ENCODE measurements around the gene HNRNPC. TPM values are rescaled to one million over a fixed set of nuclear protein-coding genes. Genes with fewer than 3 reads are reported as not detected.
"Not testable (repeated sequence)": the region's sequence is repeated elsewhere in the genome, so short reads cannot be mapped to it uniquely, and the experiment has no call there.

HNRNPC gene
- total RNA-seq, 1 donor, result 671 TPM

- TF ChIP-seq, protein P1, sequence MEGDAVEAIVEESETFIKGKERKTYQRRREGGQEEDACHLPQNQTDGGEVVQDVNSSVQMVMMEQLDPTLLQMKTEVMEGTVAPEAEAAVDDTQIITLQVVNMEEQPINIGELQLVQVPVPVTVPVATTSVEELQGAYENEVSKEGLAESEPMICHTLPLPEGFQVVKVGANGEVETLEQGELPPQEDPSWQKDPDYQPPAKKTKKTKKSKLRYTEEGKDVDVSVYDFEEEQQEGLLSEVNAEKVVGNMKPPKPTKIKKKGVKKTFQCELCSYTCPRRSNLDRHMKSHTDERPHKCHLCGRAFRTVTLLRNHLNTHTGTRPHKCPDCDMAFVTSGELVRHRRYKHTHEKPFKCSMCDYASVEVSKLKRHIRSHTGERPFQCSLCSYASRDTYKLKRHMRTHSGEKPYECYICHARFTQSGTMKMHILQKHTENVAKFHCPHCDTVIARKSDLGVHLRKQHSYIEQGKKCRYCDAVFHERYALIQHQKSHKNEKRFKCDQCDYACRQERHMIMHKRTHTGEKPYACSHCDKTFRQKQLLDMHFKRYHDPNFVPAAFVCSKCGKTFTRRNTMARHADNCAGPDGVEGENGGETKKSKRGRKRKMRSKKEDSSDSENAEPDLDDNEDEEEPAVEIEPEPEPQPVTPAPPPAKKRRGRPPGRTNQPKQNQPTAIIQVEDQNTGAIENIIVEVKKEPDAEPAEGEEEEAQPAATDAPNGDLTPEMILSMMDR (IDR thresholded peaks at IDR 0.05; ENCODE audit: insufficient read depth, low read depth, low read length), result no peak
- H3K4me3 ChIP-seq (ENCODE audit: low read depth, low read length), result no peak overlapping the region
- DNase-seq (ENCODE audit: low read depth), result no peak
Measured at GRCh38 chr14:21220874-21221477, 48.3 kb downstream of the HNRNPC start.

DNA sequence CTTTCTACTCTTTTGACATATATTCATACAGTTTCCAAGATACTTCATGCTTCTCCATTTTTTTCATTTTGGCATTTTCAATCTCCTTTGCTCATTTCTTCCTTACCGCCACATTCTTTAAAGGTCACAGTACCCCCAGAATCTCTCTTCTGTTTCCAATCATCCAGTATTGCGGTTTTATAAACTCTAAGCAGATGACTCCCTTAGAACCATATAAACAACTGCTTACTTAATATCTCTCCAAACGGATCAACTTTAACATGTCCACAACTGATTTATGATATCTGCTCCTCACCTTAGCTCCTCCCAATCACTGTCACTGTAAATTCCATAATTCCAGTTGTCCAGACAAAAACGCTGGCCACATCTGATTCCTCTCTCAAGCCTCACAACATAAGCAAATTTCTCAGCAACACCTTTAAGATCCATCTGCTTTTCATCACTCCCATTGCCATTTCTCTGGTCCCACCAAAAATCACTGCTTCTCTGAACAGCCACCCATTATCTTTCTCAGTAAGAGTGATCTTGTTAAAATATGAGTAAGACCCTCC, 49.6 kb downstream of the HNRNPC start:
- TF ChIP-seq, protein P1 (IDR thresholded peaks at IDR 0.05; ENCODE audit: insufficient read depth, low read depth, low read length), result no peak
- DNase-seq (ENCODE audit: low read depth), result peak; percentile 43

DNA sequence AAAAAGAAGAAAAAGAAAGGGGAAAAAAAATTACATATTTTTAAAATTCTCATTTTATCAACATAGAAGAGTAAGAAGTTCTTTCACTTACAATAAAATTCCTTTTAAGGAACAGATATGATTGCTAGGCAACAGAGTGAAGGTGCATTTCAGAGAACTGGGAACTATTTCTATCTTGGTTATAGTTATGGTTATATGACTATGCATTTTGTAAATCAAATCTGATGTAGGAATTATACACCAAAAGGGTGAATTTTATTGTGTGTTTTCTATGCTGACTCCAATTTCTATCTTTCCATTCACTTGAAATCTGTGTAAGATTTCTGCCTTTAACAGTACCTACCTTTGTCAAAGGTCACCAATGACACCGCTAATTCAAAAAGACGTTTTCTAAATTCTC, 50.1 kb downstream of the HNRNPC start:
- TF ChIP-seq, protein P1 (IDR thresholded peaks at IDR 0.05; ENCODE audit: insufficient read depth, low read depth, low read length), result no peak
- no peak overlapping the region for H3K4me3 ChIP-seq (ENCODE audit: low read depth, low read length)
- no peak for DNase-seq (ENCODE audit: low read depth)

More for the DNA sequence above, 49.6 kb downstream of the HNRNPC start:
- no peak overlapping the region for H3K4me3 ChIP-seq (ENCODE audit: low read depth, low read length)

DNA sequence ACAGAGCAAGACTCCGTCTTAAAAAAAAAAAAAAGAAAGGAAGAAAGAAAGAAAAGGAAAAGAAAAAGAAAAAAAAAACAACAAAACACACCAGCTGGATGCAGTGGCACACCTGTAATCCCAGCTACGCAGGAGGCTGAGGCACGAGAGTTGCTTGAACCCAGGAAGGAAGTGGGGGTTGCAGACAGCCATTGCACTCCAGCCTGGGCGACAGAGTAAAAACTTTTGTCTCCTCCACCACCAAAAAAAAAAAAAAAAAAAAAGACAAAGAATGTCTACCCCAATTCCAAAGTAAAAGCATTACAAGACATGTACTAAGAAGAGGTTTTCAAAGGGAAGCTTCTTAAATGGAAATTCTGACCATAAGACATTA, 53.4 kb downstream of the HNRNPC start:
- no peak for DNase-seq (ENCODE audit: low read depth)
- H3K4me3 ChIP-seq (ENCODE audit: low read depth, low read length), result no peak overlapping the region
- TF ChIP-seq, protein P1 (IDR thresholded peaks at IDR 0.05; ENCODE audit: insufficient read depth, low read depth, low read length), result no peak

DNA sequence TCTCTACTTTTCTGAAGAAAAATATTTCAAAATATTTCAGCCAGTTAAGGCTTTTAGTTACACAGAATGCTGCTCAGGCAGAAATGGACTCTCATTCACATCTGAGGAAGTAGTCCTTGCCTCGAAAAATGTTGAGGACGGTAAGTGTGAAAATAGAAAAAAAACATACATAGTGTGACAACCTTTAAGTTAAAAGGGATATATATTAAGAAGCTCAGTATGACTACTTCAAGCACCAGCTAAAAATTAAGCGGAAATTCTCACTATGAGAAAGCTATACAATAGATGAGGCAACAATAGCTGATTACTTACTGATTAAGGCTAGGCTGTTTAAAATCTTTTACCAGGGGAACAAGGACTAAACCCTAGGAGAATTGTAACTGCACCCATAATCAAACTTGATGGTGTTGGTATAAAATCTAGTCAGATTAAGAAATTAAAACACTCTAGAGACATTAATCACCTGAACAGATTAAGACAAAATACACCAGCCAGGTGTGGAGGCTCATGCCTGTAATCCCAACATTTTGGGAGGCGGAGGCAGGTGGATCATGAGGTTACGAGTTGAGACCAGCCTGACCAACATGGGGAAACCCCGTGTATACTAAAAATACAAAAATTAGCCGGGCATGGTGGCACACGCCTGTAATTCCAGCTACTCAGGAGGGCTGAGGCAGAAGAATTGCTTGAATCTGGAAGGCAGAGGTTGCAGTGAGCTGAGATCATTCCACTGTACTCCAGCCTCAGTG, 53.9 kb downstream of the HNRNPC start:
- no peak overlapping the region for H3K4me3 ChIP-seq (ENCODE audit: low read depth, low read length)
- TF ChIP-seq, protein P1 (IDR thresholded peaks at IDR 0.05; ENCODE audit: insufficient read depth, low read depth, low read length), result no peak

GRCh38 chr14:21213652-21214051, 55.6 kb downstream of the HNRNPC start:
- no peak overlapping the region for H3K4me3 ChIP-seq (ENCODE audit: low read depth, low read length)
- TF ChIP-seq, protein P1 (IDR thresholded peaks at IDR 0.05; ENCODE audit: insufficient read depth, low read depth, low read length), result no peak
- no peak for DNase-seq (ENCODE audit: low read depth)

More for the DNA sequence above, 53.9 kb downstream of the HNRNPC start:
- no peak for DNase-seq (ENCODE audit: low read depth)

- not testable (repeated sequence) for DNase-seq (ENCODE audit: low read depth); H3K4me3 ChIP-seq (ENCODE audit: low read depth, low read length)
Measured at GRCh38 chr14:21212824-21213223, 56.4 kb downstream of the HNRNPC start.

All from fibroblast of villous mesenchyme (primary cell).